ENCODE data around the gene CARHSP1.
"Not testable (repeated sequence)": the region's sequence is repeated elsewhere in the genome, so short reads cannot be mapped to it uniquely, and the experiment has no call there.

Gene CARHSP1

DNA sequence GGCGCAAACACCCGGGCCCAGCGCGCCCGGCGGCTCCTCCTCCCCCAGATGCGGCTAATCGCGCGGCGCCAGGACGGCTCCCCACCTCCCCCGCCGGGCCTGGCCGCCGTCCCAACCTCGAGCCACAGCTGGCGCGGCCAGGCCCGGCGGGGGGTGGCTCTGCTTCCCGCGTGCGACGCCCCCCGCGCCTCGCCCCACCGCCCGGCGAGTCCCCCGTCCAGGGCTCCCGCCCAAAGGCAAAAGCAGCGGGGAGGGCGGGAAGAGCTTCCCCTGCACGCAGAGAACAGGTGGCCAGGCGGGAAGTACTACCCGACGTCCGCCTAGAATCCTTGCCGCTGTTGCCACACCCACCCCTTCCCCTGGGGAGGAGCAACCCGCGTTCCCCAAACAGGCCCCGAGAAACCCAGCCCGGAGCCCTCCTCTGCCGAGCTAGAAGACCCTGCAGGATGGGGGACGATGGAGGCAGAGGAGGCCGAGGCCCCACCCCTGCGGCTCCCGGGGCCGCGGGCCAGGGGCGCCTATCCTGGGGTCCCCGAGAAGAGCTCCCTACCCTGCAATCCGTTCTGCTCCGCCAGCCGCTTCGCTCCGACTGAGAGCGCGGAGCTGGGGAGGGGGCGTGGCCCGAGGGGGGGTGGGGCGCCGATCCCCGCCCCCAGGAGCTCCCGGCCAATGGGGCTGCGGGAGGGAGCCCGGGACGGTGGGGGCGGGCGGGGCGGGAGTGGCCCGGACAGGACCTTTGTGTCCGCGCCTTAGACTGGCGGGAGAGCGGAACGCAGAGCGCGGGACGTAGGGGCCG, at the start of gene CARHSP1:
CARHSP1 (minus strand) TSS at position 591 of the 796 bp plus-strand sequence. CDS start 9,678 bp downstream, outside the sequence.
- peak; percentile 83 to 93 (median 92) for DNase-seq

DNA sequence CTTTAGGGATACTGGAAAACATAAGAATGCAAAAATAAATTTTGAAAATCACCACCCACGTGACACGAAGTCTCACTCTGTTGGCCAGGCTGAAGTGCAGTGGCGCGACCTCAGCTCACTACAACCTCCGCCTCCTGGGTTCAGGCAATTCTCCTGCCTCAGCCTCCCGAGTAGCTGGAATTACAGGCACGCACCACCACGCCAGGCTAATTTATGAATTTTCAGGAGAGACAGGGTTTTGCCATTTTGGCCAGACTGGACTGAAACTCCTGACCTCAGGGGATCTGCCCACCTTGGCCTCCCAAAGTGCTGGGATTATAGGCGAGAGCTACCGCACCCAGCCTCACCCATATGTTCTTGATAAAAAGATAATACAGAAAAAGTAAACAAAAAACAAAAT, 48.5 kb upstream of the CARHSP1 start:
- DNase-seq: not testable (repeated sequence)

DNA sequence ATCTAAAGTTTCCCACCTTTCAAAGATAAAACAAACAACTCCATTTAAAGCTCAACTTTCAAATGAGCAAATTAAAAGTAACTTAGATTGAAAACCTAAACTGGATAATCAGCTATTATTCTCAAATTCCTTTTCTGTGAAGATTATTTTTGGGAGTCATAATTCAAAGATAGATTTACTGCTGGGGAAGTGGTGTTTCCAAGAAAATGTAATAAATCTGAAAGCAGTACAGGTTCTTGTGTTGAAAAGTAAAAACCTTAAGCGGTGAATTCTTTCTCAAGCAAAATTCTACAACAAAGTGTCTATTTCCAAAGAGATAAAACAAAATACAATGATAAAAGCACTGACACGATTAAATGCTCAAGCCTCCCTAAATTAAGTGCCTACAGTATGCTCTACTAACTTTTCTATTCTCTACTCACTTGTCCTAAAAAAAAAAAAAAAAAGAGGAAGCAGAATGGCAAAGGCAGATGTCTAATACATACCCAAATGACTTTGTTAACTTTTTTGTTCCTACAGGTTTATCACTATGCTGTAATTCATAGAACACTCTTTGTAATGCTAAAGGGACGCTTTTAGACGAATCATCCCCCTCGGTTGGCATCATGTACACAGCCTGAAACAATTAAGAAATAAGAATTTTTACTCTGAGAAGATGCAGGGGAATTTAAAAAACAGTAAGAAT, 47.9 kb upstream of the CARHSP1 start:
- no peak for DNase-seq

DNA sequence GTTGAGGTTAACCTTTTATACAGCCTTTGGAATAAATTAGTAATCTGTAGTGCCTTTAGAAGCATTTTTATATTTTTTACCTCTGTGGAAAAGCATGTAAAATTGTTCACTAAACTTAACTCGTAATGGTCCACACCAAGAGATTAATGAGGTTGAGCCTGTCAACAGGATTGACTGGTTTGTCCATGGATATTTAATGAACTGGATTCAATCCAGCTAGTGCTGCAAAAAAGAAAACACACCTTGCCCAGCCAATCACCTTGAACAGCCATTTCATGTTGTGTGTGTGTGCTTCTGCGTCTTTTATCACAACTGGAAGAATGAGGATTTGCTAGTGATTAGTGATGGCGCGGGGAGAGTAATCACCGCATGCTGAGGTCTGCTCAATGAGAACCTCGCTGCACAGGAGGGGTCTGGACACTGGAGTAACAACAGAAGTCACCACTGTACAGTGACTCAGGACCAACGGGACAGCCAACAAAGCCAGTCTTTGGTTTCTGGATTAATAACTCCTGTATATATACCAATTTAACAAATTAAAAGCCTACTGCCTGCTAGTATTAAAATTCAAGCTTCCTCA, 47.0 kb upstream of the CARHSP1 start:
- DNase-seq: peak in 1 of 3 experiments; percentile 8

DNA sequence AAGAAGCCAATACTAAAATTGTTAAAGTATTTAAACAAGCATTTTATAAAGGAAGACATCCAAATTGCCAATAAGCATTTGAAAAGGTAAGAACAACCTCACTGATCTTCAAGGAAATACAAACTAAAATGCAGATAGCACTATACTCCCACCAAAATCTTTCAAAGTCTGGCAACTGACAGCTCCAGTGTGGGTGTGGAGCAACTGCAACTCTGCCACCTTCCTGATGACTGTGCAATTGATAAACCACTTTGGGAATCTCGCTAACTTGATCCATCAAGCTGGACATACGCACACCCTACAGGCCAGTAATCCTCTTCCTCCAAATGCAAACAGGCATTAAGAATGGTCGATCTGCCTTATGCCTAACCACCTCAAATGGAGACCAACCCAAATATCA, 45.3 kb upstream of the CARHSP1 start:
- no peak for DNase-seq

DNA sequence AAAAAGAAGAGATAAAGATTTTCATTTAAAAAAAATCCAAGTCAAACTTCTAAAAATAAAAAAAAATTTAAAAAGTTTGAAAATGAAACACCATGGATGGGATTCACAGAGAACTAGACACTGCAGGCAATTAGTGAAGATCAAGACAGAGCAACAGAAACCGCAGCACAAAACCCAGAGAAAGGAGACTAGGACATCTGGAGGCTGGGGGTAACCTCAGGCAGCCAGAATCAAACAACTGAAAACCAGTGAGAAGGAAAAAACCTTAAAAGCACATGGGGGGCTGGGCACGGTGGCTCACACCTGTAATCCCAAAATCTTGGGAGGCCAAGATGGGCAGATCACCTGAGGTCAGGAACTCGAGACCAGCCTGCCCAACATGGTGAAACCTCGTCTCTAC, 44.0 kb upstream of the CARHSP1 start:
- DNase-seq: no peak

DNA sequence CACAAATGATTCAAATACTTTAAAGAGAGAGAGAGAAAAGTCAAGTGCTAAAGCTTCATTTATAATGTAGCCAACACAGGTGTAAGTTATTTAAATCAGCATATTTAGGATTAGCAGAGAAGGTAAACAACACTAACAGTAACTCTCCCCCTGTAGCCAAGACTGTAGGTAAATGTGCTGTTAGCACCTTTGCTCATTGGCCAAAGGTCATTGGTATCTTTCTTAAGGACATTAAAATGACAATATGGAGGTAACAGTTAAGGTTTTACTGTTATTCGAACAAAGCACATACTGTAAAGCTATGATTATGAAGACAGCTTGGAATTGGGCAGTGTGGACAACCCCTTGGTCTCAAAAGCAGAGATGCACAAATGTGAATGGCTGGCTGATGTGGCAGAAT, 42.0 kb upstream of the CARHSP1 start:
- DNase-seq: no peak

DNA sequence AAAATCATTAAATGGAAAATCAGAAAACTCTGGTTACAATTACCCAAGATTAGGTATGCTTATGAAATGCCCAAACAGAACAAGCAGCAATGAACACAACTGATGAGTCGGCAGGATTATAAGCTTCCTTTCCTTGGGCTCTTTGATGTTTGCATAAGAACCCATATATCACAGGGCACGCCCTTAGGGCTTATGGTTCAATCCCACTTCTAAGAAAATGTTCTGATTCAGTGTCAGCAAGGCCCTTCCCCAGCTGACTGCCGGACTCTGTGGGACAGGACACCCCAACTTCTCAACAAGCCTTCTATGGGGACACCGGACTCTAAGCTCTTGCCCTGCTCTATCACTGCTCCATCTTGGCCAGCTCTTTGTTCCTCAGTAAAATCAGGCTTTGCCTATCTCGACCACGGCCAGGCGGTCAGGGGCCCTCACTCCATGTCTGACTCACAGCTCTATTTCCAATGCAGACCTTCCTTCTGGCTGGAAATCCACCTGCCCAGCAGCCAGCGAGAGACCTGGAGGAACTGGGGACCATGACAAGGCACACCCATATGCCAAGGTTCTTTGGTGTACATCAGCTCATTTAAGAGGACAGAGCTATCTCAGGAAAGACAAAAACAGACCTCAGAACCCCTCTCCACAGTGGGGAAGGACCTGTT, 40.1 kb upstream of the CARHSP1 start:
- no peak for DNase-seq

DNA sequence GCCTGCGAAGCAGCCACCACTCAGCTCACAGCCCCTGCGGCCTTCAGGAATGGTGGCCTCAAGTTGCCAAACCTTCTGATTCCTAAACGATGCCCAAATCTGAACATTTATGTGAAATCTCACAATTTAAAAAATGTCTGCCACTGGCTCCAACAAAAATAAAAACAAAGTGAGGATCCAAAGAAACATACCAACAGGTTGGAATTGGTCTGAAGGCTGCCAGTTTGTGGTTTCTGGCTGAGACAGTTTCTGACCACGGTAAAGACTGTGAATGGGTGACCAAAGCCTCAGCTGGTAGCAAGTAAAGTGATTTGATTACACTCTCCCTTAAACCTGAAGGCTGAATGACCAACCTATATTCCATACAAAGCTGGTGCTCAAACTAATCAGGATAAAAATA, 38.3 kb upstream of the CARHSP1 start:
- no peak for DNase-seq

DNA sequence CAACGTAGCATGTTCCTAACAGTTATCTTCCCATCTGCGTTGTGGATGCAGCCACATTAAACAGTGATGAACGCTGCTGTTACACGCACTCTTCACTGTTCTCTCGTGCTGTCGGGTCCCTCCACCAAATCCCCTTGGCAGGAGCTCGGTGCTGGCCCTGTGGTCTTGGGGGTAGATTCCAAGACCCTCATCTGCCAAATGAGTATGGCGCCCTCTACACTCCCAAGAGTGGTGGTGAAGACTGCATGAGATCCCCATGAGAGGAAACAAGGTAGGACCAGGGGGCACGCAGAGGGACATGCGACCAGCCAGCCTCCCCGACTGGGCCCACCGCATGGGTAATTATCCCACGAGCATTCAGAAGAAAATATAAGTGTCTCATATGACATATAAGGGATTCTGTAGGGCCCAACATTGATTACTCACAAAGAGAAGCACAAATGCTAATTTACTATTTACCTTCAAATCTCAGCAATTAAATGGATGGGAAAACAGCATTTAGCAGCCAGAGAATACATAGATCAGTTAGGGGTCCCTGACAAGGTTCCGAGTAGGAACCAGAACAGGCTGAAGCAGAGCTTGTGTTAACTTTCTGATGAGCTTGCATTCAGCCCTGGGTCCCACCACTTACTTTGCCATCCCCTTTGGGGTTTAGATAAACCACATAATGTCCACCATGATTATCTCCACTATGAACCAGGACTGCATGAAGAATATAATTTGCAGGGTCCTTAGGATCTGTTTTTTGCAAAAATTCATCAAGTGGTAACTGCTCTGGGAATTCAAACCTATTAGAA, 37.2 kb upstream of the CARHSP1 start:
- DNase-seq: no peak

DNA sequence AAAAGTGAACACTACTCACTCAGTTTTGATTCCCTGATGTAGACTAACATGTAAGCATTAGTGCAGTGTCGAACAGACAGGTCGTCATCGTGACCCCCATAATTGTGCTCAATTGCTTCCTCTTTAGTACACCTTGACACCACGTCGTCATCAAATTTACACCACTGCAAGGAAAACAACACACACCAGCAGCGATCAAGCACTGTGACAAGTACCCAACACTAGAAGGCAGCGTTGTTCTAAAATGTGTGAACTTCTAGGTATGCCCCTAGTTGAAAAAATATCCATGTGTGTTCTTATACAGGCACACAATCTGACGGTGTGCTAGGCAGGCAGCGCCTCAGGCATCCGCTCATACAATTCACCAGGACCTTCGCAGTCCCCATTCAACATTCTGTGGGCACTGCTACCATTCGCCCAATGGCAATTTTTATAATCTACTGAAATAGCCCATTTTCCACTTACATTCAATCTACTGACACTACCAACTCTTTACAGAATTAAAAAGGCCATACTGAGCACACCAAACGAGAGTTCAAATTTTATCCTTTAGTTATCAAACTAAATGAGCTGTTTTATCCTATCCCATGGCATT, 36.5 kb upstream of the CARHSP1 start:
- peak; percentile 1 to 54 (median 12) for DNase-seq

DNA sequence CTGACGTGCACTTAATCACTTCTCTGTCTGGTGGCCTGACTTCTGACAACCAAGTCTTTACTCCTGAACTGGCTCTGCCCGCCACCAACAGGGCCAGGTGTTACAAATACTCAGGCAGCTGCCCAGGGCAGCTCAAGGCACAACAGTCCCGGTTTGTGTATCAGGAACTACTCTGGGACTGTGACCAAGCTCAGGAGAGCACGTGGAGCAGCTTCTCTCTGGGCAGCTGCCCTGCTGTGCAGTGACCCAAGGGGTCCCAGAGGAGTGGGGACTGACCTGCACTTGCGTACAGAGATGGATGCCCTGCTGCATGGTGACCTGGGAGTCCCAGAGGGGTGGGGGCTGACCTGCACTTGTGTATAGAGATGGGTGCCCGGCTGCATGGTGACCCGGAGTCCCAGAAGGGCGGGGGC, 35.2 kb upstream of the CARHSP1 start:
- no peak for DNase-seq

DNA sequence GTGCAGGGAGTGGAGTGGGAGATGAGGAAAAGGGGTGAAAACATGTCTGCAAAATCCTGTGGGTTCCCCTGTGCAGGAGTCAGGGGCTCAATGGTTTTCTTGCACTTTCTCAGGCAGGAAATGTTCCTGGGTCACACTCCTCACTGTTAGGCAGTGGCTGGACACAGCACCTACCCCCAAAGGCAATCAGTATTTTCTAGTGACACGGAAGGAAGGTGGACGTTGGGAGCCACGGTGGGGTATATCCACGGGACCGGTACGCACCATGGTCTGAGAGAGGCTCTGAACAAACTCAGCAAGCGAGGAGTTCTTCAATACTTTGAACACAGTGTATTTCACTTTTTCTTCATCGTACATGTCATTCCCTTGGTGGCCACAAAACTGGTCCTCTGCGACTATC, 34.2 kb upstream of the CARHSP1 start:
- DNase-seq: no peak

DNA sequence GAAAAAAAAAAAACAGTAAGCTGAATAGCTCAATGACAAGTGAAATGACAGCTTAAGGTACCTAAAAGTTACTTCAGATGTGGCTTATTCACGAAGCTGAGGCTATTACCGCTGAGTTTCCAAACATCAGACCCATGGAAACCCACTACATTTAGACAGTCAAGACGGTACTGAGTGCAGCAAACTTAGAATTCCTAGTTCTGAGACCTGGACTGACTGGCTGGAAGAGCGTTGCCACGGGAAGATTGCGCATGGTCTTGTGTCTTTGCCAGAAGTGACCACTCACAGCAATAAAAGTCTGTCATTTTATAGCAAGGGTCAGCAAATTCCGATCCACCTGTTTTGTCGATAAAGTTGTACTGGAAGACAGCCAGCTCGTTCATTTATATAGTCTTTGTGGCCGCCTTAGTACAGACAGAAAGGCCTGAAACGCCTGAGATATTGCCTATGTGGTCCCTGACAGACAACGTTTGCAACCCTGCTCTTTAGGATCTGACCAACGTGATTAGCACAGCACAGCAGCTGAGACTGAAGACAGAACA, 32.6 kb upstream of the CARHSP1 start:
- DNase-seq: no peak

DNA sequence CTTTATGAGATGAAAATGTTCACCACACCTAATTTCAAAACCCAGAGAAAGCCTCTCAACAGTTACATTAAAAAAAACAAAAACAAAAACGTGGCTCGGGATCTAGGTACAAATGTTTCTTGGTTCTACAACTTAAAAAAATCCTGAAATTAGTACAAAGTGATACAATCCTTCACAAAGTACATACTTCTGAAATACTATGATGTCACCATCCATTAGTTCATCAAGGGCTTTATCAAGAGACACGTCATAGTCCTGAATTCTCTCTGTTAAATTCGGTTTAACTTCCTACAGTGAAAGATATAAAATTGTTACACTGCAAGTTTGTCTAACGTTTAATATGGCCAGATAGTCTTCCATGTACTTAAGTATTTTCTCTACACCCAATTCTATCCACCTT, 31.5 kb upstream of the CARHSP1 start:
- no peak for DNase-seq

DNA sequence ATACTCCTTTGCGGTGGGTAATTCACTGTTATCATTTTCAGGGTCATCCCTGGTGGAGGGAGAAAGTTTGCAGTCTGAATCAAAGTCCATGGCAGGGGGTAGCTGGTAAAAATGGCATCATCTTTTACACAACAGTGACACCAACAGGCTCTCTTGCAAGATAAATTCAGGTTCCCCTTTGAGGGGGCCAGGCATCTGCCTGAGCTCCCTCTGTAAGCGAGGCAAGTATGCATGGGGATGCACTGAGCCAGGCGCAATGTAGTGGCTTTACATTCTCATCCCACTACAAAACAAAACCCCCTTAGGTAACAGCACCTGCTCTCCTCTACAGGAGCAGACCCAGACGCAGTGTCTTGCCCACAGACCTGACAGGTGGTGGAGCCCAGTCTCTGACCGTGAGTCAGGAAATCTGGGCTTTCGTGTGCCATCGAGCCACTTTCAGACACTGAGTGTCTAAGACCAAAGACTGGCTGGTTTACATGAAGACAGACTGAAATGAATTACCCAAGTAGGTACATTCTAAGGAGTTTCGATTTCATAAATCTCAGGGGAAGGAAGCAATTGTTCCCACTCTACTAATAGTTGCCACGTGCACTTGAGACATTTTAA, 31.0 kb upstream of the CARHSP1 start:
- no peak for DNase-seq

DNA sequence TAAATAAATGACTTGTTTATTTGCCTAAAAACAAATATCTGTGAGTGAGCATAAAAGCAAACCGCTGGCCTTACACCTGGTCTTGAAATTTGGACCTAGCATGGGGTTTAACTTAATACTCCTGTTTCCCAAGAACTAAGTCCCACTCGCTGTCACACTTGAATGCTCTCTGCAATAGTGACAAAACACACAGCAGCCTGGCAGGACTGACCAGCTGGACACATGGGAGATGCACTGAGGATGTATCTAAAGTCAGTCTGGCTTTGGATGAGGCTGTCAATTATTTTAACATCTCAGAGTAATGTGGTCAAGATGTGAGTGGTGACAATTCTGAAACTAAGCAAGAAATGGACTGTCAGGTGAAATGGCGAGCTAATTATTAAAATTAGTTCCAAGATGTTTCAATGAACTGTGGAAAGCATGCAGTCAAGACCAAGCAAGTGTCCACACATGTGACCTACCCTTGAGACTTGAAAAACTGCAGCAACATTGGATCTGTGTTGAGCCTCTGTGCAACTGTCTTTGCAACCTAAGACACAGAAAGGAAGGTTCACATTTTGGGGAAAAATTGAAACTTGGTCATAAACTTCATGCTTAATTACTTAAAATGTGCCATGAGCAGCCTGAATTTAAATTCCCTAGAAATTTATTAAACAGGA, 30.0 kb upstream of the CARHSP1 start:
- DNase-seq: no peak

DNA sequence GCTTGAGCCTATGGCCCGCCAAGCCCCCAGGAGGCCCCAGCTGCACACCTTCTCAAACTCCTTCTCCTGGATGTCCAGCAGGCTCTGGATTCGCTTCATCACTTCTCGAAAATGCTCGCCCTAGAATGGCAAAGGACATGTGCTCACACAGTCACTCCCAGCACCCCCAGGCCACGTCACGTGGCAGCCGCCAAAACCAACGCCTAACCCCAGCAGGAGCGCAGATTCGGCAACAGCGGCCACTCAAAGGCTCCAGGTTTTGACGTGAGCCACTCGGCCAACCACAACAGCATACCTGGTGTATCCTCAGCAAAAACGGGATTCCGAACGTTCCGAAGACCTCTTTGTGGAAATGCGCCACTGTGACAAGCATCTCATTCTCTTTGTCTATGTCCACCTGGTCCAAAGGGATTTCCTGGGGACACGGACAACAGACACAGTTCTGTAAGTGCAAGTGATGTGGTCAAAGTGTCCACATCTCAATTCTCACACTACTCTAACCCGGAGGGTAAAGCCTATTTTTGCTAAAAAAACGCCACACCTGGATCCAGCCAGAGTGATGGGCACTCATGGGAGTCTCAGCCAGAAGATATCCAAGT, 26.0 kb upstream of the CARHSP1 start:
- no peak for DNase-seq

DNA sequence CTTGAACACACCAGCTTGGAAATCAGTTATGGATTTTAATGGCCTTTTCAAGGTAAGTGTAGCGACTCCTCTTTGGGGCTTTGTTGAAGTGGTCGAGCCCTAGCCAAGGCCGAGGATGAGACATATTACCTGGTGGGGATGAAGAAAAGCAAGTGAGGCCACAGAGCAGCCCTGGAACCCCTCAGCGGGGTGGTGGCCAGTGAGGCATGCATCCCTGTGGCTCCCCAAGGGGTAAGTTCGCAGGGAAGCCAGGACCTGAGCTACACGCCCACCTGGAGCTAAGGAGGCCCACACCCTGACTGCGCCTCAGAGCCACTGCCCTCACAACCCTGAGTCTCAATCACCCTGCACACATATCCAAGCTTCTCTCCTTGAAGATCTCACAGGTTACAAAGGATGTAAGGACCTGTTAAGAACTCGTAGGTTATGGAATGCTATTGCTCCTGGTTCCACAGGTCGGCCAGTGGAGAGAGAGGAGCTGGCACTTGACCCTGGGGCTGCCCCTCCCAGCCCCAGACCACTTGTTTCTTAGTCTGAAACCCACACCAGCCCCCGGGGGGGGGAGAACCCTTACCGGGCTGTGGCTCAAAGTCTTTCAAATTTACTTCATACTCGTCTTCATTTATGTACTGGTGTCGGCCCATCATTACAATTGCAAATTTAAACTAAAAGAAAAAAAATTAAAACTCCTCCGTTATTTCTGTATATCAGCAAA, 25.3 kb upstream of the CARHSP1 start:
- DNase-seq: no peak

DNA sequence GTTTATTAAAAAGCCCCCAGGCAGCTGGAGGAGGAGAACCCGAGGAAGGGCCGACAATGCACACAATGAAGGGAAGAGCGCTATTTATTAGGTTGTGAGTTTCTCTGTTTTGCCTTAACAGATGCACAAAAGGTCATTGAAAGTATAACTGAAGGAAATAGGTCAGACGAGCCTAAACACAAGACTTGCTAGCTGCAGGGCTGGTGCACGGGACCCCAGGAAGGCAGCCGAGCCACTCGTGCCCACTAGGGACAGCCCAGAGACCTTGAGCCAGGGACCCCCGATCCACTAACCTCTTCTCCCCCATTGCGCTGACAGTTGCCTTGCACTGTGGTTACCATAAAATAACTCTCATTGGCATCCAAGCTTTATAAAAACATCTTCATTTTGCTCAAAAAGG, 24.6 kb upstream of the CARHSP1 start:
- no peak for DNase-seq
